IPS DF 4.7 (cell line): Measurements from ENCODE around the gene UNK.

Source experiments
- DNase-seq: peaks from one replicate; pipeline ENCODE4 v3.0.0-alpha.2; 2013; ENCODE audit warnings: low spot score; ENCODE audit errors: extremely low read depth

The UNK gene, protein sequence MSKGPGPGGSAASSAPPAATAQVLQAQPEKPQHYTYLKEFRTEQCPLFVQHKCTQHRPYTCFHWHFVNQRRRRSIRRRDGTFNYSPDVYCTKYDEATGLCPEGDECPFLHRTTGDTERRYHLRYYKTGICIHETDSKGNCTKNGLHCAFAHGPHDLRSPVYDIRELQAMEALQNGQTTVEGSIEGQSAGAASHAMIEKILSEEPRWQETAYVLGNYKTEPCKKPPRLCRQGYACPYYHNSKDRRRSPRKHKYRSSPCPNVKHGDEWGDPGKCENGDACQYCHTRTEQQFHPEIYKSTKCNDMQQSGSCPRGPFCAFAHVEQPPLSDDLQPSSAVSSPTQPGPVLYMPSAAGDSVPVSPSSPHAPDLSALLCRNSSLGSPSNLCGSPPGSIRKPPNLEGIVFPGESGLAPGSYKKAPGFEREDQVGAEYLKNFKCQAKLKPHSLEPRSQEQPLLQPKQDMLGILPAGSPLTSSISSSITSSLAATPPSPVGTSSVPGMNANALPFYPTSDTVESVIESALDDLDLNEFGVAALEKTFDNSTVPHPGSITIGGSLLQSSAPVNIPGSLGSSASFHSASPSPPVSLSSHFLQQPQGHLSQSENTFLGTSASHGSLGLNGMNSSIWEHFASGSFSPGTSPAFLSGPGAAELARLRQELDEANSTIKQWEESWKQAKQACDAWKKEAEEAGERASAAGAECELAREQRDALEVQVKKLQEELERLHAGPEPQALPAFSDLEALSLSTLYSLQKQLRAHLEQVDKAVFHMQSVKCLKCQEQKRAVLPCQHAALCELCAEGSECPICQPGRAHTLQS

DNA sequence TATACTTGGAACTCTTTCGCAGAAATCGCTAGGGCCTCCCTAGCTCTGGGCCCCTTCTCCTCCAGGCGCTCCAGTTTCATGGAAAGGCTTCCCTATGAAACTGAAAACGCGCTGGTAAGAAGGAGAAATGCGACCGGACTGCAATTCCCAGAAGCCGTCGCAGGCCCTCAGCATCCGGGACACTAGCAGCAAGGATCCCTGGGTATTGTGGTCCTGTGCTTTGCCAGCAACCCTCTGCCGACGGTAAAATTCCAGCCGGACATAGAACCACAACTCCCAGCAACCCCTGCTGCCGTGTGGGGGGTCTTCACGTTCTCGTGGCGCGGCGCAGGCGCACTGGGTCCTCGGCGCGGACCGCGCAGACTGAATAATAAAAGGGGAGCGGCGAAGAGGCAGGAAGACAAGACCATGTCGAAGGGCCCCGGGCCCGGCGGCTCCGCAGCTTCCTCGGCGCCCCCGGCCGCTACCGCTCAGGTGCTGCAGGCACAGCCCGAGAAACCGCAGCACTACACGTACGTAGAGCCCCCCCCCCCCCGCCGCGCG lies at the start of gene UNK:
TSS of gene UNK (plus strand) at position 334 of the 543 bp plus-strand sequence. CDS start at position 409, 75 bp downstream.
- peak; percentile 99 for DNase-seq

DNA sequence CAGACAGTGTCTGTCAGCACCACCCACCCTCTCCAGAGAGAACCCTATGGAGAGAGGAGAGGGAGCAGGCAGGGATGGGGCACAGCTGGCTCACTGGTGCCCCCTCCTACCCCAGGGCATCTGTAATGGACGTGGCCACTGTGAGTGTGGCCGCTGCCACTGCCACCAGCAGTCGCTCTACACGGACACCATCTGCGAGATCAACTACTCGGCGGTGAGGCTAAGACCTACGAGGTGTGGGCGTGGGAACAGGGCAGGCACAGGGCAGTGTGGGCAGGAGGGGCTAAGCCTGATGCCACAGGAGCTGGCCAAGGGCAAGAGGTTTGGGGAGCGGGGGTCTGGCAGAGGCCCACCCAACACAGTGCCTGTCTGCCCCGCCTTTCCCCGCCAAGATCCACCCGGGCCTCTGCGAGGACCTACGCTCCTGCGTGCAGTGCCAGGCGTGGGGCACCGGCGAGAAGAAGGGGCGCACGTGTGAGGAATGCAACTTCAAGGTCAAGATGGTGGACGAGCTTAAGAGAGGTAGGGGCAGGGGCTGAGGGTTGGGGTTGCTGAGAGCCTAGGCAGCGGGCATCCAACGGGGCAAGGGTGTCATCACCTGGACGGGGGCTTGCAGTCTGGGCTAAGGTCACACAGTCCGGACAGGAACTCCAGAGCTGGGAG lies 48.3 kb upstream of the UNK start:
- no peak for DNase-seq

DNA sequence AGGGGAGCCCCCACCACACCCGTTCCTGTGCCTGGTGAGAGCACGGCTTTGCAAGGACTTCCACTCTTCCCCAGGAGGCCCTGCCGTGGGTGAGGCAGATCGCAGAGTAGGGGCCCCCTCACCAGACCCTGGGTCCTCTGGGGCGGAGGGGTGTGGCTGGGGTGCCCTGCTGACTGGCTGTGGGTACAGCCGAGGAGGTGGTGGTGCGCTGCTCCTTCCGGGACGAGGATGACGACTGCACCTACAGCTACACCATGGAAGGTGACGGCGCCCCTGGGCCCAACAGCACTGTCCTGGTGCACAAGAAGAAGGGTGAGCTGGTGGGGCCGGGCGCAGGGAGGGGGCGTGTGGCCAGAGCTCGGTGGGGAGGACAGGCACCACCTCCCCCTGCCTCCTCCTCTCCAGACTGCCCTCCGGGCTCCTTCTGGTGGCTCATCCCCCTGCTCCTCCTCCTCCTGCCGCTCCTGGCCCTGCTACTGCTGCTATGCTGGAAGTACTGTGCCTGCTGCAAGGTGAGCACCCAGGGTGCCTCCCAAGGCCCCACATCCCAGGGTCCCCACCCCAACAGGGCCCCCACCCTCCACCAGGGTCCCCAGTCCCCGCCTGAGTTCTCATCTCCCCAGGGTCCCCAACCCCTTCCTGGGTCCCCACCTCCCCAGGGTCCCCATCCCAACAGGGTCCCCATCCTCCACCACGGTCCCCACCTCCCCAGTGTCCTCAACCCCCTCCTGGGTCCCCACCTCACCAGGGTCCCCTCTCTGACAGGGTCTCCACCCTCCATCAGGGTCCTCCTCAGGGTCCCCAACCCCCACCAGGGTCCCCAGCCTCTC lies 47.3 kb upstream of the UNK start:
- DNase-seq = no peak

DNA sequence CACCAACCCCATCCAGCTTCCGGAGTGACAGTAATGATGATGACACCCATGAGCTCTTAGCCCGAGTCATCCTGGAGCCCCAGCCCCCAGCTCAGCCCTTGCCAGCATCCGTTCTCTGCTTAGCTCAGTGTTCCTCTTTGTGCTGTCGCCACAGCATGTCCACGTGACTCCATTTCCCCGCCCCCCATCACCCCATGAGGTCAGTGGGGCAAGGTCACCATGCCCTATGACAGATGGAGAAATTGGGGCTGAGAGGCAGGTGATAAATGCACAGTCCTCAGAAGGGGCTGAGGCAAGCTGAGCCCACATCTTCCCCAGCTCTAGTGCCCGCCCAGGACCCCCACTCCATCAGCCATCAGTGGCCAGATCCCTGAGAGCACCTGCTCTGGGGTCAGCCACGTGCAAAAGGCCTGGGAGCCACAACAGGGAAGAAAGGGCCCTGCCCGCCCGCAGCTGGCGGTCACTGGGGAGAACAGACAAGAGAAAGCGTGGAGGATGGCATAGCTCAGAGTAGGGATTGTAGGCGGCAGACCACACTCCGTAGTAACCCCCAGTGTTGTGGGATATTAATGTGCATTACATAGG lies 46.3 kb upstream of the UNK start:
- no peak for DNase-seq

DNA sequence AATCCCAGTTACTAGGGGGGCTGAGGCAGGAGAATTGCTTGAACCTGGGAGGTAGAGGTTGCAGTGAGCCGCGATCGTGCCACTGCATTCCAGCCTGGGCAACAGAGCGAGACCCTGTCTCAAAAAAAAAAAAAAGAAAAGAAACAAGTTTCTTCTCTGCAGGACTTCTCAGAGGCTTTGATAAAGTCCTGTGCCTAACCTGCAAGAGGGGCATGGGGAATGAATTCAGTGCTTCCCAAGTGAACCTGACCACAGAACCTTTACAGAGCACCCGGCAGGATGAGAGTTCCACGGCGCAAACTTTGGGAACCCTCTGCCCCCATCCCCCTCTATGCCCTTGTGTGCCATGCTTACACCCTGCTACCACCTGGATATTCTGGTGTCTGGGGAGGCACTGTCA lies 45.4 kb upstream of the UNK start:
- DNase-seq = no peak

DNA sequence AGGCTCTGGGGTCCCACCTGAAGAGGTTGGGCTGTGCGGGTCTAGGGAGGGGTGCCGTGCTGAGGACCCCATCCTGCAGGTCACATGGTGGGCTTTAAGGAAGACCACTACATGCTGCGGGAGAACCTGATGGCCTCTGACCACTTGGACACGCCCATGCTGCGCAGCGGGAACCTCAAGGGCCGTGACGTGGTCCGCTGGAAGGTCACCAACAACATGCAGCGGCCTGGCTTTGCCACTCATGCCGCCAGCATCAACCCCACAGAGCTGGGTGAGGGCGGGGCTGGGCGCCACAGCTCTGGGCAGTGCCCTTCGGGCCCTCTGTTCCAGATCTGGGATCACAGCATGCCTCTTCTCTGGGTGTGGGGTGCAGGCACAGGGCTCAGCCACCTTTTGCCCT lies 44.8 kb upstream of the UNK start:
- no peak for DNase-seq

DNA sequence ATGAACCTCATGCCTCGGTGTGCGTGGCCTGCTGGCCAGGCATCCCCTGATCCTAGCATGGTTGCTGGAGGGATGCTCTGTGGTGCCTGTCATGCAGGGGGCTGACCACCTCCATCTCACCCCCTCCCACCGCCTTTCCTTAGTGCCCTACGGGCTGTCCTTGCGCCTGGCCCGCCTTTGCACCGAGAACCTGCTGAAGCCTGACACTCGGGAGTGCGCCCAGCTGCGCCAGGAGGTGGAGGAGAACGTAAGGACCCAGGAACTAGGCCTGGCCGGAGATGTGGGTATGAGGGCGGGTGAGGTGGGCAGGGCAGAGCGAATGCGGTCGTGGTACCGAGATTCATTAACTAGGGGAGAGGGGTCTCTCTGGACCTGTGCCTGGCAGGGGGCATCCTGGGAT lies 44.4 kb upstream of the UNK start:
- DNase-seq = no peak

DNA sequence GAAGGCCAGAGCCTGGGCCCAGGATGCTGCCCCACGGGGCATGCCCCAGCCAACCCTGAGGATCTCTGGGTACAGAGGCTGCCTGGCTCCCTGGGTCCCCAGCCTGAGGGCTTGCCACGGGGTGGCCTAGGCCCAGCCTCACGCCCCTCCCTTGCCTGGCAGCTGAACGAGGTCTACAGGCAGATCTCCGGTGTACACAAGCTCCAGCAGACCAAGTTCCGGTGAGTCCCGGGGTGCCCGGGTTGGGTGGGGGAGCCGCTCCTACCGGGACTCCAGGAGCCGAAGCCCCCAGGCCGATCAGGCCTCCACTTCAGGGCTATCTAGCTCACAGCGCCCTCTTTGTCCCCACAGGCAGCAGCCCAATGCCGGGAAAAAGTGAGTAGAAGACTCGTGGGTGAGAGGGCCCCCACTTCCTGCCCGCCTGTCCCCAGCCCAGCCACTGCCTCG lies 44.0 kb upstream of the UNK start:
- DNase-seq = no peak

DNA sequence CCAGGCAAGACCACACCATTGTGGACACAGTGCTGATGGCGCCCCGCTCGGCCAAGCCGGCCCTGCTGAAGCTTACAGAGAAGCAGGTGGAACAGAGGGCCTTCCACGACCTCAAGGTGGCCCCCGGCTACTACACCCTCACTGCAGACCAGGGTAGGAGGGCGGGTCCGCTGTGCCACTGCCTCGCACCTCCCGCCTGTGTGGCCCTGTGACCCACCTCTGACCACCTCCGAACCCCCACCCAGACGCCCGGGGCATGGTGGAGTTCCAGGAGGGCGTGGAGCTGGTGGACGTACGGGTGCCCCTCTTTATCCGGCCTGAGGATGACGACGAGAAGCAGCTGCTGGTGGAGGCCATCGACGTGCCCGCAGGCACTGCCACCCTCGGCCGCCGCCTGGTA lies 42.3 kb upstream of the UNK start:
- DNase-seq = no peak

DNA sequence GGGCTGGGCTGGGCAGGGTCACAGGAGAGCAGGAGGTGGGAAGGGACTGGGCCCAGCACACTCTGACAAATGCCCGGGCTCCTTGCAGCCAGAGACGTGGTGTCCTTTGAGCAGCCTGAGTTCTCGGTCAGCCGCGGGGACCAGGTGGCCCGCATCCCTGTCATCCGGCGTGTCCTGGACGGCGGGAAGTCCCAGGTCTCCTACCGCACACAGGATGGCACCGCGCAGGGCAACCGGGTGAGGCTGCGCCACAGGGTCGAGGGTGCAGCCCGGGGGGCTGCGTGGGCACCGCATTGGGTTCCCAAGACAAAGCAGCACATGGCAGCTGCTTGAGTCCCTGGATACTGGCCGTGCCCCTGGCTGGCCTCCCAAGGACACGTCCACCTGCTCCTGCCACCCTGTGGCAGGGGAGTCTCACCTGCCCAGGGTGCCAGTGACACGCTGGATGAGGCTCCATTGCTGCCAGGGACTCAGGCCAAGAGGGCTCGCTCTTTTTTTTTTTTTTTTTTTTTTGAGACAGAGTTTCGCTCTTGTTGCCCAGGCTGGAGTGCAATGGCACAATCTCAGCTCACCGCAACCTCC lies 40.9 kb upstream of the UNK start:
- DNase-seq = no peak

DNA sequence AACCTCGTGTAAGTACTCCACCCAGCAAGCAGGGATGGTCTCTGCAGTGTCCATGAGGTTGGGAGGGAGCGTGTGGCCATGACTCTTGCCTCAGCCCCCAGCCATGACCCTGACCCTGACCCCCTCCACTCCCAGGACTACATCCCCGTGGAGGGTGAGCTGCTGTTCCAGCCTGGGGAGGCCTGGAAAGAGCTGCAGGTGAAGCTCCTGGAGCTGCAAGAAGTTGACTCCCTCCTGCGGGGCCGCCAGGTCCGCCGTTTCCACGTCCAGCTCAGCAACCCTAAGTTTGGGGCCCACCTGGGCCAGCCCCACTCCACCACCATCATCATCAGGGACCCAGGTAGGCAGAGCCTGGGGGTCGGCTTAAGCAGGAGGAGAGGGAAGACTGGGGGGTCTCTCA lies 35.9 kb upstream of the UNK start:
- no peak for DNase-seq

DNA sequence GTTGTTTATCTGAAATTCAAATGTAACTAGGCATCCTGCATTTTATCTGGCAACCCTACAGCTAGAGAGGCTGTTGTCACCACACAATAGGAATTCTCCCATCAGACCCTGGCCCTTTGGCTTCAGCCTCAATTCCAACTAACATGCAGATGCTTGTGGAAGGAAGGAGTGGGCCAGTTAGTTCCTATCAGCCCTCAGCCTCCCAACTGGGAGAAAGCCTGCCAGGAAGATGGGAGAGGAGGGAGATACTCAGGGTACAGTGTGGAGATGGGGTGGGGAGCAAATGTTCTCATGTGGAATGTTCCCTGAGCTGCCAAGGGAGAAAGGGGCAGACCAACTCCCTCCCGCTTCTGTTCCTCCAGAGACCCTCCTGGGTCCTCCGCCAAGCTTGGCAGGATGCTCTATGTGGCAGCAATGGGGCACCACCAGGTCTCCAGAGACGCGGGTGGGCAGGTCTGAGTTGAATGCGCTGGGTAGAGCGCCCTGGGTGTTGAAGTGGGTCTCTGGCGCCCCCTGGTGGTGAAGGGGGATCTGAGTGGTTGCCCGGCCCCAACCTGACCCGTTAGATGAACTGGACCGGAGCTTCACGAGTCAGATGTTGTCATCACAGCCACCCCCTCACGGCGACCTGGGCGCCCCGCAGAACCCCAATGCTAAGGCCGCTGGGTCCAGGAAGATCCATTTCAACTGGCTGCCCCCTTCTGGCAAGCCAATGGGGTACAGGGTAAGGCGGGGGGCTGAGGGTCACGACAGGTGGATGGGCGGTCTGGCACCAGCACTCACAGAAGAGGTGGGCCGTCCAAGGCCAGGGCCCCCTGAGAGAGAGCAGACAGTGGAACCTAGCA lies 34.8 kb upstream of the UNK start:
- no peak for DNase-seq

DNA sequence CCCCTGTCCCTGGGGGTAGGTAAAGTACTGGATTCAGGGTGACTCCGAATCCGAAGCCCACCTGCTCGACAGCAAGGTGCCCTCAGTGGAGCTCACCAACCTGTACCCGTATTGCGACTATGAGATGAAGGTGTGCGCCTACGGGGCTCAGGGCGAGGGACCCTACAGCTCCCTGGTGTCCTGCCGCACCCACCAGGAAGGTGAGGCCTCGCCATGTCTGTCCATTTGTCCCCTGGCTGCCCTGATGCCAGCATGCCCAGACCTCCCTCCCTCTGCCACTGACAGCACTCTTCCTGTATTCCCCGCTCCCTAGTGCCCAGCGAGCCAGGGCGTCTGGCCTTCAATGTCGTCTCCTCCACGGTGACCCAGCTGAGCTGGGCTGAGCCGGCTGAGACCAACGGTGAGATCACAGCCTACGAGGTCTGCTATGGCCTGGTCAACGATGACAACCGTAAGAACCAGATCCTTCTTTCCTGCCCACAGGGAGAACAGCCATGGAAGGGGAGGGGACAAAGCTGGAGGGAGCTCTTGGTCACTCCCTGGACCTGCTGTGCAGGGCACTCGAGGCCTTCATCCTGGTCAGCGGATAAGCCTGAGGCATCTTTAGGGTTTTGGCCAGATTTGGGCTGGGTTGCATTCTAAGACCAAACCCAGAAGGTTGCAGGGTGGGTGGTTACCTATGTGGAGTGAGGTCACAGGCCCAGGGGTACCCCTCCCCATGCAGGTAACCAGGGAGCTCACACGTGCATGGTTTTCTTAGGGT lies 33.8 kb upstream of the UNK start:
- DNase-seq = no peak

DNA sequence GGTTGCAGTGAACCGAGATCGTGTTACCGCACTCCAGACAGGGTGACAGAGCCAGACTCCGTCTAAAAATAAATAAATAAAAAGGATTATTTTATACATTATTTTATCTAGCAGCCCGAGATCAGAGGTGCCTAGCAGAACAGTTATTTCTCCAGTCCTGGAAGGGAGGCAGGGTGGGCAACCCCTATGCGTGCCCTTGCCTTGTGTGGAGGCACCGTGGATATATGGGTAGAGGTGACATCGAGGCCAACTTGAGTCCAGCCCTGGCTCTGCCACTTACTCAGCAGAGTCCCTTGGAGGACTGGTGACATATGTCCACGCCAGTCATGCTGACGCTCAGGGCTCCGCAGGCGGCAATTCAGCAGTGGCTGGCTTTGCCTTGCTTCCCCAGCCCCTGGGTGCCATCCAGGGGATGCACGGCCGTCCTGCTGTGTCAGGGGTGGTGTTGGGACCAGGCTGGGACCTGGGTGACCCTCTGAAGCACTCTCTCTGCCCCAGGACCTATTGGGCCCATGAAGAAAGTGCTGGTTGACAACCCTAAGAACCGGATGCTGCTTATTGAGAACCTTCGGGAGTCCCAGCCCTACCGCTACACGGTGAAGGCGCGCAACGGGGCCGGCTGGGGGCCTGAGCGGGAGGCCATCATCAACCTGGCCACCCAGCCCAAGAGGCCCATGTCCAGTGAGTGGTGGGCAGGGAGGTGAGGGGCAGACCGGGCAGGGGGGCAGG lies 32.8 kb upstream of the UNK start:
- DNase-seq = no peak

DNA sequence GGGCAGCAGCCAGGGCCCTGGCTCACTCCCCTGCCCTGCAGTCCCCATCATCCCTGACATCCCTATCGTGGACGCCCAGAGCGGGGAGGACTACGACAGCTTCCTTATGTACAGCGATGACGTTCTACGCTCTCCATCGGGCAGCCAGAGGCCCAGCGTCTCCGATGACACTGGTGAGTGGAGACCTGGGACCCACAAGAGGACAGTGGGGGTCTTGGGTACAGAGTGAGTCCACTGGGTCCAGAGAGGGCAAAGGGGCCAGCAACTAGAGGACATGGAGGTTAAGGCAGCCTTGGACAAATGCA lies 32.2 kb upstream of the UNK start:
- no peak for DNase-seq

DNA sequence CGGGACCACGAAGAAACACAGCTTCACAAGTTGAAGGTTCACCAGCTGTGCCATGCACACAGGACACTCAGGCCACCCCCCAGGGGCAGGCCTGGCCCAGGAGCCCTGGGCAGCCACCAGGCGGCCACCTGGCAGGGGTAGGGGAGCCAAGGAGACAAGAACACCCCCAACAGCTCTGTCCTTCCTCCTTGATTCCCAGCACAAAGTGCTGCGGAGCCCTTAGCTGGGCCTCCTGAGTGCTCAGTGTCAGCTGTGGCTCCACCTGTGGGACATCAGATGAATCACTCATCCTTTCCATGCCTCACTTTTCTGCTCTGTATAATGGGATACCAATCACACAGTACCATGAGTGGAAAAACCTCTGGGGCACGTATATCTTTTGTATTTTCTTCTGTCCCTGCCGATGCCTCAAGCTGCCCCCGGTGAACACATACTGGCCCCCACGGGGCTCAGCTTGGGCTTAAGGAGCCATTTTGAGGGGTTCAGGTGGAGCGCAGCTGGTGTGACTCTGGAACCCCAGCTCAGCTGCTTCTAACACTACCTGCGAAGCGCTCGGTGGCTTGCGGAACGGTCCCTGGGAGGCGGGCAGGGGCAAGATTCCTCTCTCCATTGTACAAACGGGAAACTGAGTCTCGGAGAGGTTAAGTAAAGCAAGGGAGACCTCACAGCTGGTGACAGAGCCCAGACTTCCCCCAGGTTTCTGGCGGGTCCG lies 31.6 kb upstream of the UNK start:
- no peak for DNase-seq
